Mesendoderm (in vitro differentiated cells): ENCODE data around the gene SCYL3.

Source experiments
- DNase-seq: peaks from one replicate; pipeline ENCODE4 v3.0.0; 2013
- H2AK5ac ChIP-seq: 2 replicates; pipeline ENCODE4 v1.6.1; 2013; ENCODE audit warnings: low read length, inconsistent platforms
- H2BK120ac ChIP-seq: 2 replicates; pipeline ENCODE4 v1.6.1; 2013; ENCODE audit warnings: low read depth, mild to moderate bottlenecking, low read length, moderate library complexity, mixed read lengths
- H2BK15ac ChIP-seq: replicated peaks from 2 replicates; pipeline ENCODE4 v1.6.1; 2013; ENCODE audit warnings: low read depth, mild to moderate bottlenecking, moderate library complexity
- H2BK5ac ChIP-seq: 2 replicates; pipeline ENCODE4 v1.6.1; 2013; ENCODE audit warnings: low read length, inconsistent platforms
- H3K18ac ChIP-seq: 2 replicates; pipeline ENCODE4 v1.6.1; 2013; ENCODE audit warnings: mild to moderate bottlenecking, low read length, mixed read lengths
- H3K23ac ChIP-seq: one replicate; pipeline ENCODE4 v1.6.1; 2013; ENCODE audit warnings: low read length
- H3K27ac ChIP-seq: 2 replicates; pipeline ENCODE4 v1.5.1; 2013; ENCODE audit warnings: low read depth, mild to moderate bottlenecking, inconsistent platforms, low read length, moderate library complexity
- H3K27me3 ChIP-seq: 2 replicates; pipeline ENCODE4 v1.6.1; 2013; ENCODE audit warnings: low read length, control low read depth, mild to moderate bottlenecking, inconsistent platforms; ENCODE audit not compliant: insufficient read depth, poor library complexity
- H3K36me3 ChIP-seq: 2 replicates; pipeline ENCODE4 v1.6.1; 2013; ENCODE audit warnings: low read length, inconsistent platforms; ENCODE audit not compliant: control insufficient read depth, insufficient read depth
- H3K4ac ChIP-seq: one replicate; pipeline ENCODE4 v1.6.1; 2013; ENCODE audit warnings: low read depth, mild to moderate bottlenecking, low read length, moderate library complexity
- H3K4me1 ChIP-seq: 2 replicates; pipeline ENCODE4 v1.6.1; 2013; ENCODE audit warnings: low read depth, low read length, inconsistent platforms; ENCODE audit not compliant: control insufficient read depth
- H3K4me2 ChIP-seq: 2 replicates; pipeline ENCODE4 v1.6.1; 2013; ENCODE audit warnings: low read length
- H3K4me3 ChIP-seq: 2 replicates; pipeline ENCODE4 v1.5.1; 2013; ENCODE audit warnings: mild to moderate bottlenecking, low read length
- H3K56ac ChIP-seq: one replicate; pipeline ENCODE4 v1.6.1; 2013; ENCODE audit warnings: low read length
- H3K79me1 ChIP-seq: 2 replicates; pipeline ENCODE4 v1.6.1; 2013; ENCODE audit warnings: low read length, inconsistent platforms
- H3K79me2 ChIP-seq: 2 replicates; pipeline ENCODE4 v1.6.1; 2013; ENCODE audit warnings: mild to moderate bottlenecking, low read length; ENCODE audit not compliant: control insufficient read depth, insufficient read depth
- H3K9ac ChIP-seq: 2 replicates; pipeline ENCODE4 v1.6.1; 2013; ENCODE audit warnings: low read length, inconsistent platforms
- H4K5ac ChIP-seq: one replicate; pipeline ENCODE4 v1.6.1; 2013; ENCODE audit warnings: low read length
- H4K8ac ChIP-seq: one replicate; pipeline ENCODE4 v1.6.1; 2013; ENCODE audit warnings: low read depth, mild to moderate bottlenecking, control low read depth, low read length, moderate library complexity
- WGBS: extraction: QIAGEN DNeasy Blood & Tissue Kit; methylation state at CpG from one replicate; pipeline ENCODE4 v1.1.7; 2013; ENCODE audit warnings: low lambda C conversion rate, missing lambda C conversion rate; ENCODE audit not compliant: insufficient coverage; ENCODE audit errors: extremely low coverage; 5-methylcytosine and 5-hydroxymethylcytosine counted together

SCYL3 gene

DNA sequence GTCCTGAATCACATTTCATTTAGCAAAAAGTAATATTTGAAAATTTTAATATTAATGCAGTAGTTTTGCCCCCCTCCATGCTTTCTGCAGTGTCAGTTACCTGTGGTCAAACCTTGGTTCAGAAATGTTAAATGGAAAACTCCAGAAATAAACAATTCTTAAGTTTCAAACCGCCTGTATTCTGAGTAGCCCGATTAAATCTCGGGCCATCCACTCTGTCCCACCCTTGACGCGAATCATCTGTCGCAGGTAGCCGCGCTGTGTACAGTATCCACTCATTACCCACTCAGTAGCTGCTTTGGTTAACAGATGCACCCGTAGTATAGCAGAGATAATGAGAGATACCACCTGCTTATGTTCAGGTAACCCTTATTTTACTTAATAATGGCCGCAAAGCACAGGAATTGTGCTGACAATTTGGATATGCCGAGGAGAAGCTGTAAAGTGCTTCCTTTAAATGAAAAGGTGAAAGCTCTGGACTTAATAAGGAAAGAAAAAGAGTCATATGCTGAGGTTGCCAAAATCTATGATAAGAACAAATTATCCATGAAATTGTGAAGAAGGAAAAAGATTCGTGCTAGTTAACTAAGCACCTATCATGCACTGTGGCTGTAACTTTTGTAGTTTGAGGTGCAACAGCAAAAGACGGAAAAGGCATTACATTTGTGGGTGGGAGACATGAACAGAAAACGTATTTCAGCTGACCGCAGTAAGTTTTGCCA, 889 bp upstream of the SCYL3 start:
- Histone ChIP-seq H3K4me1 (peaks cover 11% of the 10 kb centered on the region), H3K56ac (peak overlapping the region; percentile 85), H2BK120ac (no peak overlapping the region), H3K36me3 (no peaks in the 10 kb centered on the region), H3K9ac (peak overlapping the region; percentile 67), H2BK15ac (no peak overlapping the region), H2BK5ac (no peak overlapping the region), H3K4me3 (no peak overlapping the region), H3K4me2 (peak overlapping the region; percentile 39), H3K4ac (peak overlapping the region; percentile 23), H4K8ac (peak overlapping the region; percentile 70), H3K79me1 (peaks cover 7% of the 10 kb centered on the region), H4K5ac (no peak overlapping the region), H3K79me2 (peaks cover 3% of the 10 kb centered on the region), H3K23ac (no peak overlapping the region), H3K27ac (no peak overlapping the region), H3K18ac (peak overlapping the region; percentile 69), H2AK5ac (no peak overlapping the region), H3K27me3 (no peaks in the 10 kb centered on the region)
- no CpG with 5 or more reads among the region's 15 CpGs for WGBS
- no peak for DNase-seq

DNA sequence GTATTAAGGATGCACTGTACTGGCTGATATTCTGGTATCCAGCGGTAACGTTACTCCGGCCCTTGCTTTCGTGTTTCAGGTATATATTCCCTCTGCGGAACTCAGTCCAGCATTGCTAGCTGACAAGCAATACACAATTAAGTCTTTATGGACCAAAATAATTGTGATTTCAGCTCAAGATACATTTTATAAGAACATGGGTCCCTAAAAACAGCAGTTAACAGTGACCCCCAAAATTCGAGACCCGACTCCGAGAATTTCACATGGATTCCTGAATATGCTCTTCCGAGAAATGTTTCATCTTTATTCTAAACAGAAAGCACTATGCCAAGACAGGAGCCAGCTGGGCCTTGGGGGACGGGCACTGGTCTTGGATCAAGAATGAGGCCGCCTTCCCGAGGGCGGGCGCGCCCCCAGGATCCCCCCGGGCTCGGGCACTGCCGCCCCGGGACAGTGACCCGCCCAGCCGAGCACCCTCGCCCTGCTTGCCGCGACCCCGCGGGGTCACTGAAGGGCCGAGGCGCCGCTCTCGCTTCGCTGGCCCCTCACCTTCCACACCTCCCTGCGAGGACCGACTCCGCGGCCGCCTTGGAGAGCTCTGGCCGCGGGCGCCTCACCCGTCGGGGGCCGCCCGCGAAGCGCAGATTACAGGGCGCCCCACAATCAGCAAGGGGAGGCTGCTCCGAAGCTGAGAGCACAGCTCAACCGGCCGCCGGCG, 610 bp downstream of the SCYL3 start:
- H3K18ac ChIP-seq = peak overlapping the region; percentile 41
- no peak overlapping the region for H2AK5ac ChIP-seq
- H2BK5ac ChIP-seq = no peak overlapping the region
- H3K27ac ChIP-seq = no peak overlapping the region
- H3K9ac ChIP-seq = peak overlapping the region; percentile 88
- peaks cover 3% of the 10 kb centered on the region for H3K79me2 ChIP-seq
- DNase-seq = no peak
- H2BK15ac ChIP-seq = no peak overlapping the region
- H3K23ac ChIP-seq = peak overlapping the region; percentile 26
- peak overlapping the region; percentile 81 for H3K4me3 ChIP-seq
- whole genome bisulfite sequencing = no CpG with 5 or more reads among the region's 51 CpGs
- no peak overlapping the region for H4K5ac ChIP-seq
- H3K56ac ChIP-seq = peak overlapping the region; percentile 98
- H4K8ac ChIP-seq = no peak overlapping the region
- peaks cover 11% of the 10 kb centered on the region for H3K4me1 ChIP-seq
- peaks cover 7% of the 10 kb centered on the region for H3K79me1 ChIP-seq
- H3K27me3 ChIP-seq = no peaks in the 10 kb centered on the region
- H3K4ac ChIP-seq = no peak overlapping the region
- H3K4me2 ChIP-seq = peak overlapping the region; percentile 66
- no peaks in the 10 kb centered on the region for H3K36me3 ChIP-seq
- no peak overlapping the region for H2BK120ac ChIP-seq

DNA sequence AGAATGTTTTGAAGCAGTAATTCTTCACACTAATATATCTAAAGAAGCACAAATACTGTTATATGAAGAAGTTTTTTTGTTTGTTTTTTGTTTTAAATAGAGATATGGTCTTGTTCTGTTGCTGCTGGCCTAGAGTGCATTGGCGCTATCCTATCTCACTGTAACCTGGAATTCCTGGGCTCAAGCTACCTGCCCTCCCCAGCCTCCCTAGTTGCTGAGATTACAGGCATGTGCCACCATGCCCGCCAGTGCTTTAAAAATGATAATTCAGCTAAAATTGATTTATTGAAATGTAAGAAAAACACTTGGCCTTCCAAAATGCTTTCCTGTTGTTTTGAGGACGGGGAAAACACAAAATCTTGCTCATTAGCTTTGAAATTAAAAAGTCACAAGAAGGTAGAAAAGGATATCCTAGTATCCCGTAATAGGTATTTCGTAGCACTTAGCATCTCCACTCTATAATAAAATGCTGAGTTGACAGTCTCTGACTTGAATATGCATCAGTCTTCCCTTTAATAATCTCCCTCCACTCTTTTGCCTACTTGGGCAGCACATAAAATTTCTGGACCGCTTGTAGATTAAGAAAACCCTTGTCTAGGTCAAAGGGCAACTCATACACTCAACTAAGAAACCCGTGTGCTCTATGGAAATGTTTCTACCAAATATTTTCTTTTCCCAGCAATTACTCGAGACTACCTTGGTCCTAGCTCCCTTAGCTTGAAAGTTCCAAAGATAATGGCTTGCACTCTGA, 1.3 kb downstream of the SCYL3 start:
- DNase-seq = no peak
- no peak overlapping the region for H3K27ac ChIP-seq
- H4K8ac ChIP-seq = no peak overlapping the region
- H3K79me2 ChIP-seq = peaks cover 3% of the 10 kb centered on the region
- H3K4me1 ChIP-seq = peaks cover 11% of the 10 kb centered on the region
- H3K79me1 ChIP-seq = peaks cover 7% of the 10 kb centered on the region
- peak overlapping the region; percentile 98 for H3K56ac ChIP-seq
- H3K36me3 ChIP-seq = no peaks in the 10 kb centered on the region
- peak overlapping the region; percentile 66 for H3K4me2 ChIP-seq
- H2AK5ac ChIP-seq = no peak overlapping the region
- WGBS = no CpG with 5 or more reads among the region's 8 CpGs
- no peak overlapping the region for H3K18ac ChIP-seq
- H2BK15ac ChIP-seq = no peak overlapping the region
- H3K4ac ChIP-seq = no peak overlapping the region
- peak overlapping the region; percentile 81 for H3K4me3 ChIP-seq
- H2BK5ac ChIP-seq = no peak overlapping the region
- H3K23ac ChIP-seq = no peak overlapping the region
- H3K9ac ChIP-seq = peak overlapping the region; percentile 88
- H2BK120ac ChIP-seq = no peak overlapping the region
- no peaks in the 10 kb centered on the region for H3K27me3 ChIP-seq
- H4K5ac ChIP-seq = no peak overlapping the region

DNA sequence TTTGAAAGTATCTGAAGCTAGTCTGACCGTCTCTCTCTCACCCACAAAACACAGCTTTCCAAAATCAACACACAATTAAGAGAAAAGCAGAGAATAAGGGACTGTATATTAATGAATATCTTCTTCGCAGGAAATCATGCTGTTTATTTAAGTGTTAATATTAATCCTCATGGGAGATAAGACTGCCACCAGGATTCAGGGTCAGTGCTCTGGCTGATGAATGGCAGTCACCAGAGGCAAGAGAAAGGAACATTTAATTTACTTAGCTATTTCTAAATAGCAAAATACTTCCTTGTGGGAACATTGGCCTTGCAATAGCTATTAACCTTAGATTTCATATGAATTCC, 2.2 kb downstream of the SCYL3 start:
- Histone ChIP-seq H2BK5ac (no peak overlapping the region), H4K8ac (no peak overlapping the region), H3K18ac (no peak overlapping the region), H2BK15ac (no peak overlapping the region), H3K79me2 (peaks cover 3% of the 10 kb centered on the region), H3K27ac (no peak overlapping the region), H3K4me1 (peaks cover 11% of the 10 kb centered on the region), H4K5ac (no peak overlapping the region), H2BK120ac (no peak overlapping the region), H2AK5ac (no peak overlapping the region), H3K36me3 (no peaks in the 10 kb centered on the region), H3K4me3 (no peak overlapping the region), H3K4me2 (no peak overlapping the region), H3K9ac (no peak overlapping the region), H3K23ac (no peak overlapping the region), H3K4ac (no peak overlapping the region), H3K79me1 (peaks cover 7% of the 10 kb centered on the region), H3K56ac (no peak overlapping the region), H3K27me3 (no peaks in the 10 kb centered on the region)
- no CpG with 5 or more reads among the region's 2 CpGs for WGBS
- DNase-seq = no peak

DNA sequence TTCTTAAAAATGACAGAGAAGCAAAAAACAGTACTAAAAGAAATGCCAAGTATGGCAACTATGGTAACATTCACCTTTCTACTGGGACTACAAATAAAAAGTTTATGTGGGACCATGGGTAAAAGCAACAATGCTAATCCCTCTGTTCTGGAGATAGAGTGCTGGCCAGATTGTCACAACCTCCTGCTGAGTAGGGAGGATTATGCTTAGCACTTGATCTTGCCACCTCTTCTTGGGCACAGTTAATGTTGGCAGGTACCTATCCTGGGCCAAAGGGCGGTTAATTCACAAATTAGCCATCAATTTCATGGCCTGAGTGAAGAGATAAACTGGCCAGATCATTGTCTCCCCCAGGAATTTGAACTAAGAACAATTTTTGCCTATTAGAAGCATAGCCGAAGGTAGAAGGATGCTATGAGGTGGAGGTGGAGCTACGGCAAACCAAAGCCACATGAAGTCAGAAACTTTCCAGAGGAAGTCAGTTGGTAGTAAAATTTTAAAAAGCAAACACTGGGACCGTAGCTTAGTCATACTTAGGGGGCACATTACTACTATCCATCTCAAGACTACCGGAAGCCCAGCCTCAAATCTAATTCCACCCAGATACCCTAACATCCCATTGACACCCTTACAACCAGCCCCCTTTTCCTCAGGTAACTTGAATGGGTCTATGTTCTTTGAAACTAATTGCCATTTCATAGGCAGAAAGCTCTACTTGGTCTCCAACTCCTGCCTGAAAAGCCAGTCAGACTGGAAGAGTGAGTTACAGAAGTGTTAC, 2.7 kb downstream of the SCYL3 start:
- H3K27ac ChIP-seq = no peak overlapping the region
- H4K8ac ChIP-seq = no peak overlapping the region
- peaks cover 7% of the 10 kb centered on the region for H3K79me1 ChIP-seq
- no peak overlapping the region for H3K9ac ChIP-seq
- no peak overlapping the region for H3K4me2 ChIP-seq
- H2AK5ac ChIP-seq = no peak overlapping the region
- no peak overlapping the region for H3K4me3 ChIP-seq
- H3K56ac ChIP-seq = no peak overlapping the region
- H4K5ac ChIP-seq = no peak overlapping the region
- peak; percentile 82 for DNase-seq
- WGBS = no CpG with 5 or more reads among the region's 5 CpGs
- H2BK15ac ChIP-seq = no peak overlapping the region
- no peak overlapping the region for H3K4ac ChIP-seq
- H3K4me1 ChIP-seq = peaks cover 11% of the 10 kb centered on the region
- no peak overlapping the region for H2BK120ac ChIP-seq
- H3K23ac ChIP-seq = no peak overlapping the region
- no peak overlapping the region for H2BK5ac ChIP-seq
- peaks cover 3% of the 10 kb centered on the region for H3K79me2 ChIP-seq
- H3K27me3 ChIP-seq = no peaks in the 10 kb centered on the region
- H3K18ac ChIP-seq = no peak overlapping the region
- H3K36me3 ChIP-seq = no peaks in the 10 kb centered on the region
